ENCODE measurements around the gene CNGA3.

DNA sequence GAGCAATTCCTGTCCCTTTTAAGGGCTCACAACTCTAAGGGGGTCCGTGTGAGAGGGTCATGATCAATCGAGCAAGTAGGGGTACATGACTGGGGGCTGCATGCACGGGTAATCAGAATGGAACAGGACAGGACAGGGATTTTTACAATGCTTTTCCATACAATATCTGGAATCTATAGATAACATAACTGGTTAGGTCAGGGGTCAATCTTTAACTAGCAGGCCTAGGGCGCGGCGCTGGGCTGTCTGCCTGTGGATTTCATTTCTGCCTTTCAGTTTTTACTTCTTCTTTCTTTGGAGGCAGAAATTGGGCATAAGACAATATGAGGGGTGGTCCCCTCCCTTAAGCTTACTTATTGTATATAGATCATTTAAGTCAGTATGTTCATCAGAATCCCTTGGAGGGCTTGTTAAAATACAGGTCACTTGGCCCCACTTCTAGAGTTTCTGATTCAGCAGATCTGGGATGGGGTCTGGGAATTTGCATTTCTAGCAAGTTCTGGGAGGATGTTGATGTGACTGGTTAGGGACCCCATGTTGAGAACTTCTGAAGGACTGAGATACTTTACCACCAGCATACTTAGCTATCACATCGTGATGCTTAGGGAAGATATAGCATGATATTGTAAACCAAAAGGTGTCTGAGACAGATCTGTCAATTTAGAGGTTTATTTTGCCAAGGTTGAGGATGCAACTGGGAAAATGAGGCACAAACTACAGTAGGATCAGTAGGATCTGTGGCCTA, 95.6 kb downstream of the CNGA3 start:
- TF ChIP-seq CTCF (IDR thresholded peaks at IDR 0.05) (no peak), POLR2A (IDR thresholded peaks at IDR 0.05) (no peak)

Data from sigmoid colon (tissue), 3 donors.